Heart left ventricle (tissue), 16 donors: Measurements from ENCODE around the gene FOXP2. TPM values are rescaled to one million over a fixed set of nuclear protein-coding genes. Genes with fewer than 3 reads are reported as not detected.
"Not testable (repeated sequence)": the region's sequence is repeated elsewhere in the genome, so short reads cannot be mapped to it uniquely, and the experiment has no call there.

ENCODE experiments used
- ATAC-seq, 4 donors: fragments of 200-7000 bp; cut with Tn5 transposase; one replicate each; pipeline ENCODE4 v1.9.1; 2020 to 2022; ENCODE audit warnings: moderate library complexity in 4 of 4, mild to moderate bottlenecking in 3 of 4, moderate number of reproducible peaks in 1 of 4
- DNase-seq, 5 donors: peaks; one replicate each; pipeline ENCODE4 v3.0.0-alpha.2; 2020
- H3K27ac ChIP-seq, 12 donors: fragments of 200-600 bp; sonication (generic) in 4 of 12; one replicate each; pipeline versions ENCODE4 v1.5.0 to v1.8.0; 2016 to 2022; ENCODE audit warnings: mild to moderate bottlenecking in 2 of 12
- H3K27me3 ChIP-seq, 9 donors: fragments of 200-600 bp; sonication (generic) in 2 of 9; one replicate each; pipeline versions ENCODE4 v1.5.1 to v1.8.0; 2016 to 2022; ENCODE audit warnings: mild to moderate bottlenecking in 3 of 9
- H3K36me3 ChIP-seq, 9 donors: fragments of 200-600 bp; sonication (generic) in 2 of 9; one replicate each; pipeline versions ENCODE4 v1.5.0 to v1.8.0; 2018 to 2022; ENCODE audit warnings: mild to moderate bottlenecking in 2 of 9
- H3K4me1 ChIP-seq, 12 donors: fragments of 200-600 bp; sonication (generic) in 4 of 12; one replicate each; pipeline versions ENCODE4 v1.5.0 to v1.8.0; 2016 to 2022; ENCODE audit warnings: mild to moderate bottlenecking in 3 of 12
- H3K4me3 ChIP-seq, 12 donors: fragments of 200-600 bp; sonication (generic) in 4 of 12; one replicate each; pipeline versions ENCODE4 v1.5.0 to v1.8.0; 2017 to 2022; ENCODE audit warnings: mild to moderate bottlenecking in 9 of 12, moderate library complexity in 4 of 12
- H3K9me3 ChIP-seq, 12 donors: fragments of 200-600 bp; sonication (generic) in 4 of 12; one replicate each; pipeline versions ENCODE4 v1.5.0 to v1.8.0; 2016 to 2022; ENCODE audit warnings: mild to moderate bottlenecking in 1 of 12
- POLR2A ChIP-seq, 2 donors: fragments of 450-650 bp; IDR thresholded peaks; one replicate each; pipeline ENCODE4 v1.6.1; 2017; ENCODE audit warnings: antibody characterized with exemption in 2 of 2, mild to moderate bottlenecking in 2 of 2, moderate library complexity in 2 of 2
- WGBS, 4 donors: extraction: QIAGEN DNeasy Blood & Tissue Kit in 2 of 4; methylation state at CpG; one replicate each; pipeline versions ENCODE4 v1.1.5 to v1.1.7; 2013 to 2018; 5-methylcytosine and 5-hydroxymethylcytosine counted together
- intact Hi-C, 10 donors: fragments of 100-400 bp; cut with DNase I; formaldehyde crosslinking; loops; one replicate each; pipeline versions ENCODE4 v1.11.1 to v1.14.2; 2022
- polyA plus RNA-seq, 2 donors: library from polyadenylated mRNA; stranded (reverse); fragments of 200-250 nt; gene quantifications; one replicate each; pipeline ENCODE4 v1.2.3, GENCODE V29; 2013
- total RNA-seq, 9 donors: library from RNA; depleted of rRNA in 2 of 9; stranded (reverse); fragments of >200 nt in 2 of 9; fragmentation: NEBNext Ultra II Directional in 3 of 9; extraction: Animal tissue kit (Norgen Biotek cat#: 25700) in 3 of 9; gene quantifications; one replicate each; pipeline versions ENCODE4 v1.1.0 to v1.2.4, GENCODE V29; 2016 to 2023
- TF ChIP-seq, protein P1 (sequence below), 12 donors: fragments of 200-600 bp; sonication (generic) in 4 of 12; IDR thresholded peaks; one replicate each; pipeline versions ENCODE4 v1.5.0 to v1.8.0; 2018 to 2022; ENCODE audit warnings: antibody characterized with exemption in 12 of 12, mild to moderate bottlenecking in 5 of 12
- donor health status: ischemic (EF 13 %, LVEDD 7.1; RV severe dilation, severe dysfunction).
- donor health status: healthy with polysubstance abuse.
- donor health status: DM: no; HTN: yes; CAD: no.
- donor health status: DM: no; HTN: no; CAD: no.
- donor health status: ischemic (EF 25% LVEDD 6.9; RV normal size, moderate dysfunction).
- donor health status: ischemic (EF 25% LVEDD 5.7; RV mildly dilated, moderate dysfunction).
- donor health status: healthy.
- donor health status: DM: yes; HTN: yes; CAD: no.
- donor health status: ischemic (EF 35%, LVEDD 5.7; RV mildly dilated, moderate dysfunction).
- donor health status: nonischemic (EF 11% LVEDD 7.7; RV severe dilation, severe dysfunction).
- donor health status: DM: yes; HTN: yes; CAD: no.
- donor health status: PGD.
- donor health status: ischemic (EF 29% LVEDD 5.4; RV normal size, mild dysfunction).
- donor health status: nonischemic (EF 23%, LVEDD 6.1; RV moderate dilation, normal function).

FOXP2 gene
- total and polyA plus RNA-seq, 11 donors = 0.25 to 3.7 (median 1.9) TPM

DNA sequence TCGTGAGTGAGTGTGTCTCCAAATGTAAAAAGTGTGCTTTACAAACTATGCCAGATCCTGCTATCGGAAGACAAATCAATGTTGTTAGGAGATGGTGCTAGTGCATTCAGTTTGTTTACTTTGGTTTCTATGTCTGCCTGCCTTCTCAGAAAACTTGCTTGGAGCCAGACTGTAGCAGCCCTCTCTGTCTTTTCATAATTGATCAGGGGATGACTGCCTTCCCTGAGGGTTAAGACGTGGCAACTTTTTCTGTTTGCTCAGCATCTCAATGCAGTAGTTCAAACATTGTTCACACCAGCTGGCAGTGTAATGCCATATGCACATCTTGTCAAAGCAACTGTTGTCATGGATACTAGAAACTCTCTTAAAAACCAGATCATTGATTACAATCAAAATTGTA, 118.5 kb downstream of the FOXP2 start:
- no peaks in the 10 kb centered on the region for H3K4me1 ChIP-seq
- no peaks in the 10 kb centered on the region for H3K27me3 ChIP-seq
- no peak for ATAC-seq
- no peak overlapping the region for H3K4me3 ChIP-seq
- no peak overlapping the region for H3K27ac ChIP-seq
- no peaks in the 10 kb centered on the region for H3K36me3 ChIP-seq
- TF ChIP-seq, protein P1, sequence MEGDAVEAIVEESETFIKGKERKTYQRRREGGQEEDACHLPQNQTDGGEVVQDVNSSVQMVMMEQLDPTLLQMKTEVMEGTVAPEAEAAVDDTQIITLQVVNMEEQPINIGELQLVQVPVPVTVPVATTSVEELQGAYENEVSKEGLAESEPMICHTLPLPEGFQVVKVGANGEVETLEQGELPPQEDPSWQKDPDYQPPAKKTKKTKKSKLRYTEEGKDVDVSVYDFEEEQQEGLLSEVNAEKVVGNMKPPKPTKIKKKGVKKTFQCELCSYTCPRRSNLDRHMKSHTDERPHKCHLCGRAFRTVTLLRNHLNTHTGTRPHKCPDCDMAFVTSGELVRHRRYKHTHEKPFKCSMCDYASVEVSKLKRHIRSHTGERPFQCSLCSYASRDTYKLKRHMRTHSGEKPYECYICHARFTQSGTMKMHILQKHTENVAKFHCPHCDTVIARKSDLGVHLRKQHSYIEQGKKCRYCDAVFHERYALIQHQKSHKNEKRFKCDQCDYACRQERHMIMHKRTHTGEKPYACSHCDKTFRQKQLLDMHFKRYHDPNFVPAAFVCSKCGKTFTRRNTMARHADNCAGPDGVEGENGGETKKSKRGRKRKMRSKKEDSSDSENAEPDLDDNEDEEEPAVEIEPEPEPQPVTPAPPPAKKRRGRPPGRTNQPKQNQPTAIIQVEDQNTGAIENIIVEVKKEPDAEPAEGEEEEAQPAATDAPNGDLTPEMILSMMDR (IDR thresholded peaks at IDR 0.05) = no peak
- TF ChIP-seq POLR2A (IDR thresholded peaks at IDR 0.05) = no peak
- intact Hi-C loops = loop anchor here in 1 of 10 donors (10.0 kb wide), 1 partner anchor 438 kb away; no protein-coding TSS in a partner anchor
- WGBS, 4 donors = 66 to 73% (median 71%) methylated on average over 3 of the region's 3 CpGs
- no peaks in the 10 kb centered on the region for H3K9me3 ChIP-seq
- DNase-seq = no peak

DNA sequence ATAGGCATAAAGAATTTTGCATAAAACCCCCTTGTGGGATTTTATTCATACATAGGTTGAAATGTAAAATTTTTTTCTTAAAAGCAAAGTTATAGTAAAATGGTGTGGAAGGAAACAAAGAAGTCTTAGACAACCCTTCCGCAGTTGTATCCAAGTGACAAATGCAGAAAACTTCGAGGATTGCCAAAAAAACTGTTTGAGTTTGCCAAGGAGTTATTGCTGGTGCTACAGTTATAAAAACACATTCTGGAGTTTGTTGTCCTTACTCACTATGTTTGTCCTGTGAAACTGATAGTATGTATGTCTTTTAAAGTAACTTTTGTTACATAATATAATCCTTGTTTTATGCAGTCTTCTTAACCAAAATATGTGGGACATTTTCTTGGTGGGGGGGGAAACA, 120.3 kb downstream of the FOXP2 start:
- intact Hi-C loops = loop anchor here in 2 of 10 donors (5.0 to 10.0 kb wide), 2 partner anchors 440 to 453 kb away; no protein-coding TSS in a partner anchor
- DNase-seq (no peak), ATAC-seq (no peak)
- Histone ChIP-seq H3K4me1 (no peaks in the 10 kb centered on the region), H3K27ac (no peak overlapping the region), H3K9me3 (no peaks in the 10 kb centered on the region), H3K4me3 (no peak overlapping the region), H3K27me3 (no peaks in the 10 kb centered on the region), H3K36me3 (no peaks in the 10 kb centered on the region)
- 48 to 72% (median 55%) methylated on average over 2 of the region's 2 CpGs for WGBS, 4 donors
- no peak for TF ChIP-seq POLR2A (IDR thresholded peaks at IDR 0.05)
- TF ChIP-seq, protein P1 (IDR thresholded peaks at IDR 0.05) = no peak

DNA sequence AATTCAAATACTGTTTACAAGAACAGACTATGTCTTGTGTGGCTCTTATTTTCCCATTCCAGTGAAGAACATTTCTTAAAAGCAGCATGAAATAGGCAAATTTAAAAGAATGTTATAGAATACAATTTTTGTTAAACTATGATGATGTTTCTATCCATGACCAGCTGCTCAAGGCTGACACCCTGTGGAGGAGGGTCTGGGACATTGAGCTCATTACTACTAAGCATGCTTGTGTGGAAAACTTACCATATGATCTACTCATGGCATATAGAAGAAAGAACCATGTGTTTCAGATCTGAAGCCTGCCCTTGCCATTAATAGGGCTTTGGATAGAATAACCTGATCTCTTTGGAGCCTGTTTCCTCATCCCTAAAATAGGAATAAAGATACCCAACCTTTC, 125.0 kb downstream of the FOXP2 start:
- Histone ChIP-seq H3K36me3 (no peaks in the 10 kb centered on the region), H3K27ac (no peak overlapping the region), H3K9me3 (no peaks in the 10 kb centered on the region), H3K4me3 (no peak overlapping the region), H3K27me3 (no peaks in the 10 kb centered on the region), H3K4me1 (no peaks in the 10 kb centered on the region)
- ATAC-seq = no peak
- no peak for TF ChIP-seq POLR2A (IDR thresholded peaks at IDR 0.05)
- TF ChIP-seq, protein P1 (IDR thresholded peaks at IDR 0.05) = peak in 9 of 12 donors; percentile 12 to 51 (median 25)
- DNase-seq = peak in 1 of 5 donors; percentile 23
- intact Hi-C loops = loop anchor here in 2 of 10 donors (5.0 to 10.0 kb wide), 2 partner anchors 445 to 457 kb away; no protein-coding TSS in a partner anchor

DNA sequence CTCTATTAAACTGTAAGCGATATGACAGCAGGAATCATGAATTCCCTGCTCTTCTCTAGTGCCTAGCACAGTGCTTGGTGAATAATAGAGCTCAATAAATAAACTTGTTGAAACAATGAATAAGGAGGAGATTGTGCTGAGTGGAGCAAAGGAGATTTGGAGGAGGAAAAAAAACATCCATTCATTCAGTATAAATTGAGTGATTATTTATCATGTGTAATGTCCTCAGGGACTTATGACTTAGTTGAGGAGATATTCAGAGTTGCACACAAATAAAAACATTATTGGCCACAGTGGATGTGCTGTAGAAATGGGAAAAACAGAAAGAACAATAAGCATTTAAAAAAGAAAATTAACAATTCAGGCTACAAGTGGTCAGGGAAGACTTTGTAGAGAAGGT, 125.7 kb downstream of the FOXP2 start:
- H3K9me3 ChIP-seq = no peaks in the 10 kb centered on the region
- intact Hi-C loops = loop anchor here in 1 of 10 donors (10.0 kb wide), 1 partner anchor 455 kb away; no protein-coding TSS in a partner anchor
- no peaks in the 10 kb centered on the region for H3K36me3 ChIP-seq
- WGBS, 4 donors = 75 to 89% (median 82%) methylated on average over 1 of the region's 1 CpG
- DNase-seq (no peak), ATAC-seq (no peak)
- no peaks in the 10 kb centered on the region for H3K27me3 ChIP-seq
- TF ChIP-seq POLR2A (IDR thresholded peaks at IDR 0.05) = no peak
- TF ChIP-seq, protein P1 (IDR thresholded peaks at IDR 0.05) = no peak
- H3K4me3 ChIP-seq = no peak overlapping the region
- H3K27ac ChIP-seq = no peak overlapping the region
- no peaks in the 10 kb centered on the region for H3K4me1 ChIP-seq

DNA sequence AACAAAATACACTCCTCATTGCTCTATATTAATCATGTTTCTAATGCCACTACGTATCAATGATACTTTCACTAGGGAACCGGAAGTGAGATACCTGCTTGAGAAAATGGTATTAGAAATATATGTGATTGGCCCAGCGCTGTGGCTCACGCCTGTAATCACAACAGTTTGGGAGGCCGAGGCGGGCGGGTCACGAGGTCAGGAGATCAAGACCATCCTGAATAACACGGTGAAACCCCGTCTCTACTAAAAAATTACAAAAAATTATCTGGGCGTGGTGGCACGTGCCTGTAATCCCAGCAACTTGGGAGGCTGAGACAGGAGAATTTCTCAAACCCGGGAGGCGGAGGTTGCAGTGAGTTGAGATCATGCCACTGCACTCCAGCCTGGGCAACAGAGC, 132.7 kb downstream of the FOXP2 start:
- not testable (repeated sequence) for H3K27me3 ChIP-seq, H3K4me3 ChIP-seq, H3K36me3 ChIP-seq, H3K4me1 ChIP-seq, H3K27ac ChIP-seq, ATAC-seq, H3K9me3 ChIP-seq, DNase-seq
- WGBS, 4 donors = 92 to 95% (median 94%) methylated on average over 14 of the region's 14 CpGs
- intact Hi-C loops = loop anchor here in 1 of 10 donors (10.0 kb wide), 1 partner anchor 463 kb away; no protein-coding TSS in a partner anchor
